Measurements from ENCODE around the gene ARHGAP22. TPM values are rescaled to one million over a fixed set of nuclear protein-coding genes. Genes with fewer than 3 reads are reported as not detected.

ARHGAP22 gene
- total and polyA plus RNA-seq, 2 donors (not counting 1 experiment from before 2014, with no cell fraction given): 10.4 to 75.5 TPM

DNA sequence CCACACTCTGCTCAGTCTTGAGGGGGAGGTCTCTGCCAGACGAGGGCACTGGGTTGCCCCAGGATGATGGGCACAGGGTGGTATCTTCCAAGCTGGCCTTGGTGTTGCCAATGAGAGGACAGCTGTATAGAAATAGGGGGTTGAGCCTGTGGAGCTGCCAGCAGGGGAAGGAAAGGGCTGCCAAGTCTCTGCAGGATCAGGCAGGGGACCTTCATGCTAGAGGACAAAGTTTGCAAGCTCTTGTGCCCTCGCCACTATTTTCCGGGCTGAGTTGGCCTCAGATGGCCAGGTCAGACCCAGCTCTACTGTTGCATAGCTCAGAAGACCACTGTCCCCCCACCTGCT is 68.7 kb downstream of the ARHGAP22 start:
- Histone ChIP-seq H3K4me2 (ENCODE audit: extremely low read depth, insufficient read depth, low read length) (no peak overlapping the region), H3K27ac (ENCODE audit: insufficient read depth, low read length) (no peak overlapping the region), H3K27me3 (ENCODE audit: control insufficient read depth, insufficient read depth, low read length) (no peaks in the 10 kb centered on the region), H3K9me3 (ENCODE audit: control insufficient read depth, insufficient read depth, low read depth, low read length) (no peaks in the 10 kb centered on the region), H4K20me1 (ENCODE audit: control insufficient read depth, extremely low read depth, insufficient read depth, low read length) (no peaks in the 10 kb centered on the region), H3K4me3 (replicated peaks in 1 of 4; ENCODE audit: control extremely low read depth in 1 of 4, insufficient read depth in 1 of 4, low read depth in 3 of 4, low read length in 4 of 4) (no peak overlapping the region), H3K36me3 (ENCODE audit: control insufficient read depth, insufficient read depth, low read length) (peaks cover 2% of the 10 kb centered on the region), H3K79me2 (ENCODE audit: control insufficient read depth, insufficient read depth, low read length) (peaks cover 13% of the 10 kb centered on the region), H2AFZ (ENCODE audit: low read length) (no peak overlapping the region), H3K4me1 (ENCODE audit: control insufficient read depth, extremely low read depth, insufficient read depth, low read length) (peaks cover 4% of the 10 kb centered on the region), H3K9ac (ENCODE audit: insufficient read depth, low read length) (no peak overlapping the region)
- no peak for DNase-seq (ENCODE audit: low read depth in 2 of 2)
- TF ChIP-seq CTCF (conservative IDR thresholded peaks at IDR 0.05 in 1 of 2, IDR thresholded peaks at IDR 0.05 in 1 of 2; ENCODE audit: low read depth in 1 of 2, low read length in 2 of 2) (no peak), EZH2 (IDR thresholded peaks at IDR 0.05; ENCODE audit: low read length, missing control alignments) (no peak)

DNA sequence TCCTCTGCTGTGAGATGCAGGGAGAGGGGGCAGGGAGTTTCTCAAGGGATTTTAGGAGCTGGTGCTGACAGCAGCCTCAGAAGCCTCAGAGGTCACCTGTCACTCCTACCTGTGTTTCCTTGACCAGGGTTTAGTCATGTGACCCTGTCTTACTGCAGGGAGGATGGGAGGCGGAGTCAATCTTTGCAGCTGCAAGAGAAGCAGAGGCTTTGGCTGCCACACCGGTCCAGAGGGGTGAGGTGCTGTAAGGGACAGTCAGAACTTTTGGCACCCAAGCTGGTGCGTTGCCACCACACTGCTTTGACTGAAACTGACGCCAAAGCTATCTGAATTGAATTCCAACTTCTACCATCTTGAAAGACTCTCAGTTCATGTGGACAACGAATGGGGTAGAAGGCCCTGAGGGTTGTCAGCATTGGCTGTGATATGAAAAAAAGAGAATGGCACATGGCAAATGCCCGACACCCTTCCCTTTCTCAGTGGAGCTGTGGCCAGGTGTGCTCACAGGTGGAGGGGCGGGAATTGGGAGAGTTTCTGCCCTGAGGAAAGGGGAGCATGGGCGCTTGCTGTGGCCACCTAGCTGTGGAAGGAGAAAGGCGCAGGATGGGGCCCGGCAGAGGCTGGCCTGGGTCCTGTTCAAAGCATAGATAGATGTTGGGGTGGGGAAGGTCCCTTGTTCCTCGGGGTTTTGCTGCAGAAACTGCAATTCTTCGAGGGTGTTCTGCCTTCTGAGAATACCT is 69.3 kb downstream of the ARHGAP22 start:
- Histone ChIP-seq H3K4me2 (ENCODE audit: extremely low read depth, insufficient read depth, low read length) (no peak overlapping the region), H3K4me3 (replicated peaks in 1 of 4; ENCODE audit: control extremely low read depth in 1 of 4, insufficient read depth in 1 of 4, low read depth in 3 of 4, low read length in 4 of 4) (no peak overlapping the region), H3K27ac (ENCODE audit: insufficient read depth, low read length) (no peak overlapping the region), H4K20me1 (ENCODE audit: control insufficient read depth, extremely low read depth, insufficient read depth, low read length) (no peaks in the 10 kb centered on the region), H3K36me3 (ENCODE audit: control insufficient read depth, insufficient read depth, low read length) (peaks cover 2% of the 10 kb centered on the region), H3K4me1 (ENCODE audit: control insufficient read depth, extremely low read depth, insufficient read depth, low read length) (peaks cover 4% of the 10 kb centered on the region), H3K79me2 (ENCODE audit: control insufficient read depth, insufficient read depth, low read length) (peaks cover 12% of the 10 kb centered on the region), H3K9ac (ENCODE audit: insufficient read depth, low read length) (no peak overlapping the region), H3K9me3 (ENCODE audit: control insufficient read depth, insufficient read depth, low read depth, low read length) (no peaks in the 10 kb centered on the region), H3K27me3 (ENCODE audit: control insufficient read depth, insufficient read depth, low read length) (no peaks in the 10 kb centered on the region), H2AFZ (ENCODE audit: low read length) (no peak overlapping the region)
- no peak for DNase-seq (ENCODE audit: low read depth in 2 of 2)
- TF ChIP-seq CTCF (conservative IDR thresholded peaks at IDR 0.05 in 1 of 2, IDR thresholded peaks at IDR 0.05 in 1 of 2; ENCODE audit: low read depth in 1 of 2, low read length in 2 of 2): no peak
- no peak for TF ChIP-seq EZH2 (IDR thresholded peaks at IDR 0.05; ENCODE audit: low read length, missing control alignments)

- Histone ChIP-seq H3K4me3 (replicated peaks in 1 of 4; ENCODE audit: control extremely low read depth in 1 of 4, insufficient read depth in 1 of 4, low read depth in 3 of 4, low read length in 4 of 4) (no peak overlapping the region), H3K27me3 (ENCODE audit: control insufficient read depth, insufficient read depth, low read length) (no peaks in the 10 kb centered on the region), H3K4me1 (ENCODE audit: control insufficient read depth, extremely low read depth, insufficient read depth, low read length) (peaks cover 4% of the 10 kb centered on the region), H3K9ac (ENCODE audit: insufficient read depth, low read length) (no peak overlapping the region), H2AFZ (ENCODE audit: low read length) (no peak overlapping the region), H4K20me1 (ENCODE audit: control insufficient read depth, extremely low read depth, insufficient read depth, low read length) (no peaks in the 10 kb centered on the region), H3K27ac (ENCODE audit: insufficient read depth, low read length) (no peak overlapping the region), H3K4me2 (ENCODE audit: extremely low read depth, insufficient read depth, low read length) (no peak overlapping the region), H3K79me2 (ENCODE audit: control insufficient read depth, insufficient read depth, low read length) (peaks cover 18% of the 10 kb centered on the region), H3K36me3 (ENCODE audit: control insufficient read depth, insufficient read depth, low read length) (peaks cover 2% of the 10 kb centered on the region), H3K9me3 (ENCODE audit: control insufficient read depth, insufficient read depth, low read depth, low read length) (no peaks in the 10 kb centered on the region)
- no peak for TF ChIP-seq EZH2 (IDR thresholded peaks at IDR 0.05; ENCODE audit: low read length, missing control alignments)
- TF ChIP-seq CTCF (conservative IDR thresholded peaks at IDR 0.05 in 1 of 2, IDR thresholded peaks at IDR 0.05 in 1 of 2; ENCODE audit: low read depth in 1 of 2, low read length in 2 of 2): no peak
- DNase-seq (ENCODE audit: low read depth in 2 of 2): peak in 1 of 2 donors; percentile 73
Observed at GRCh38 chr10:48533951-48534720, 70.7 kb downstream of the ARHGAP22 start.
